ENCODE data around the gene CAMKMT. TPM values are rescaled to one million over a fixed set of nuclear protein-coding genes. Genes with fewer than 3 reads are reported as not detected.

The CAMKMT gene
- total and polyA plus RNA-seq, 2 experiments from 2014 or later: 26.5 to 29.5 TPM

DNA sequence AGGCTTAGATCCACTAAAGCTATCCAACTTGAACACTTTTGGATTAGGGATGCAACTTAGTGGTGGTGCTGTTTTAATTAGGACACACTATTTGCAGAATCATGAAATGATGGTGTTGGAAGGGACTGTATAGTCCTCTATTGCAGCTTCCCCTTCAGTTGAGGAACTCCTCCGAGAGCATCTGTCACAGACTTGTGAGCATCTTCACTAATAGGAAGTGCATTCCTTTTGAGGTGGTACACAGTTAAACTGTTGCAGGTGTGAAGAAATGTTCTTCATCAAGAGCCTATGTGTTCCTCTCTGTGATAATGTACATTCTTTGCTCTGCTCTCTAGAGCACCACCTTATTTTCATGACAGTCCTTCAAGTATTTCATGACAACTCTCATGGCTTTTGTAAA lies 197.4 kb downstream of the CAMKMT start:
- no peak overlapping the region for H3K27ac ChIP-seq (ENCODE audit: low read depth)
- H3K4me3 Mint-ChIP-seq: no peak overlapping the region
- DNase-seq (ENCODE audit: low spot score) (no peak), ATAC-seq (no peak)
- no peak overlapping the region for H3K27ac Mint-ChIP-seq
- 0 out of 3 replicates have a peak, but pooled peaks cover 3% of the 10 kb centered on the region for H3K36me3 Mint-ChIP-seq (ENCODE audit: low read depth)
- H3K4me1 Mint-ChIP-seq: no peaks in the 10 kb centered on the region; the same call in 2 of the 3 replicates
- no peaks in the 10 kb centered on the region for H3K27me3 Mint-ChIP-seq (ENCODE audit: insufficient read depth, low read depth, poor library complexity)
- no peak overlapping the region for H3K4me3 ChIP-seq
- TF ChIP-seq POLR2AphosphoS5 (IDR thresholded peaks at IDR 0.05; ENCODE audit: low read depth) (no peak), ZNF114 (CRISPR knock-in tag; IDR thresholded peaks at IDR 0.05) (no peak), NANOG (IDR thresholded peaks at IDR 0.05; ENCODE audit: borderline replicate concordance) (no peak), EZH2 (IDR thresholded peaks at IDR 0.05; ENCODE audit: low read depth, unreplicated experiment) (no peak), JUNB (IDR thresholded peaks at IDR 0.05; ENCODE audit: unreplicated experiment) (no peak), STAT1 (IDR thresholded peaks at IDR 0.05; ENCODE audit: unreplicated experiment) (no peak)
- TF ChIP-seq, protein P1, sequence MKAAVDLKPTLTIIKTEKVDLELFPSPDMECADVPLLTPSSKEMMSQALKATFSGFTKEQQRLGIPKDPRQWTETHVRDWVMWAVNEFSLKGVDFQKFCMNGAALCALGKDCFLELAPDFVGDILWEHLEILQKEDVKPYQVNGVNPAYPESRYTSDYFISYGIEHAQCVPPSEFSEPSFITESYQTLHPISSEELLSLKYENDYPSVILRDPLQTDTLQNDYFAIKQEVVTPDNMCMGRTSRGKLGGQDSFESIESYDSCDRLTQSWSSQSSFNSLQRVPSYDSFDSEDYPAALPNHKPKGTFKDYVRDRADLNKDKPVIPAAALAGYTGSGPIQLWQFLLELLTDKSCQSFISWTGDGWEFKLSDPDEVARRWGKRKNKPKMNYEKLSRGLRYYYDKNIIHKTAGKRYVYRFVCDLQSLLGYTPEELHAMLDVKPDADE (IDR thresholded peaks at IDR 0.05): no peak
- TF ChIP-seq, protein P2, sequence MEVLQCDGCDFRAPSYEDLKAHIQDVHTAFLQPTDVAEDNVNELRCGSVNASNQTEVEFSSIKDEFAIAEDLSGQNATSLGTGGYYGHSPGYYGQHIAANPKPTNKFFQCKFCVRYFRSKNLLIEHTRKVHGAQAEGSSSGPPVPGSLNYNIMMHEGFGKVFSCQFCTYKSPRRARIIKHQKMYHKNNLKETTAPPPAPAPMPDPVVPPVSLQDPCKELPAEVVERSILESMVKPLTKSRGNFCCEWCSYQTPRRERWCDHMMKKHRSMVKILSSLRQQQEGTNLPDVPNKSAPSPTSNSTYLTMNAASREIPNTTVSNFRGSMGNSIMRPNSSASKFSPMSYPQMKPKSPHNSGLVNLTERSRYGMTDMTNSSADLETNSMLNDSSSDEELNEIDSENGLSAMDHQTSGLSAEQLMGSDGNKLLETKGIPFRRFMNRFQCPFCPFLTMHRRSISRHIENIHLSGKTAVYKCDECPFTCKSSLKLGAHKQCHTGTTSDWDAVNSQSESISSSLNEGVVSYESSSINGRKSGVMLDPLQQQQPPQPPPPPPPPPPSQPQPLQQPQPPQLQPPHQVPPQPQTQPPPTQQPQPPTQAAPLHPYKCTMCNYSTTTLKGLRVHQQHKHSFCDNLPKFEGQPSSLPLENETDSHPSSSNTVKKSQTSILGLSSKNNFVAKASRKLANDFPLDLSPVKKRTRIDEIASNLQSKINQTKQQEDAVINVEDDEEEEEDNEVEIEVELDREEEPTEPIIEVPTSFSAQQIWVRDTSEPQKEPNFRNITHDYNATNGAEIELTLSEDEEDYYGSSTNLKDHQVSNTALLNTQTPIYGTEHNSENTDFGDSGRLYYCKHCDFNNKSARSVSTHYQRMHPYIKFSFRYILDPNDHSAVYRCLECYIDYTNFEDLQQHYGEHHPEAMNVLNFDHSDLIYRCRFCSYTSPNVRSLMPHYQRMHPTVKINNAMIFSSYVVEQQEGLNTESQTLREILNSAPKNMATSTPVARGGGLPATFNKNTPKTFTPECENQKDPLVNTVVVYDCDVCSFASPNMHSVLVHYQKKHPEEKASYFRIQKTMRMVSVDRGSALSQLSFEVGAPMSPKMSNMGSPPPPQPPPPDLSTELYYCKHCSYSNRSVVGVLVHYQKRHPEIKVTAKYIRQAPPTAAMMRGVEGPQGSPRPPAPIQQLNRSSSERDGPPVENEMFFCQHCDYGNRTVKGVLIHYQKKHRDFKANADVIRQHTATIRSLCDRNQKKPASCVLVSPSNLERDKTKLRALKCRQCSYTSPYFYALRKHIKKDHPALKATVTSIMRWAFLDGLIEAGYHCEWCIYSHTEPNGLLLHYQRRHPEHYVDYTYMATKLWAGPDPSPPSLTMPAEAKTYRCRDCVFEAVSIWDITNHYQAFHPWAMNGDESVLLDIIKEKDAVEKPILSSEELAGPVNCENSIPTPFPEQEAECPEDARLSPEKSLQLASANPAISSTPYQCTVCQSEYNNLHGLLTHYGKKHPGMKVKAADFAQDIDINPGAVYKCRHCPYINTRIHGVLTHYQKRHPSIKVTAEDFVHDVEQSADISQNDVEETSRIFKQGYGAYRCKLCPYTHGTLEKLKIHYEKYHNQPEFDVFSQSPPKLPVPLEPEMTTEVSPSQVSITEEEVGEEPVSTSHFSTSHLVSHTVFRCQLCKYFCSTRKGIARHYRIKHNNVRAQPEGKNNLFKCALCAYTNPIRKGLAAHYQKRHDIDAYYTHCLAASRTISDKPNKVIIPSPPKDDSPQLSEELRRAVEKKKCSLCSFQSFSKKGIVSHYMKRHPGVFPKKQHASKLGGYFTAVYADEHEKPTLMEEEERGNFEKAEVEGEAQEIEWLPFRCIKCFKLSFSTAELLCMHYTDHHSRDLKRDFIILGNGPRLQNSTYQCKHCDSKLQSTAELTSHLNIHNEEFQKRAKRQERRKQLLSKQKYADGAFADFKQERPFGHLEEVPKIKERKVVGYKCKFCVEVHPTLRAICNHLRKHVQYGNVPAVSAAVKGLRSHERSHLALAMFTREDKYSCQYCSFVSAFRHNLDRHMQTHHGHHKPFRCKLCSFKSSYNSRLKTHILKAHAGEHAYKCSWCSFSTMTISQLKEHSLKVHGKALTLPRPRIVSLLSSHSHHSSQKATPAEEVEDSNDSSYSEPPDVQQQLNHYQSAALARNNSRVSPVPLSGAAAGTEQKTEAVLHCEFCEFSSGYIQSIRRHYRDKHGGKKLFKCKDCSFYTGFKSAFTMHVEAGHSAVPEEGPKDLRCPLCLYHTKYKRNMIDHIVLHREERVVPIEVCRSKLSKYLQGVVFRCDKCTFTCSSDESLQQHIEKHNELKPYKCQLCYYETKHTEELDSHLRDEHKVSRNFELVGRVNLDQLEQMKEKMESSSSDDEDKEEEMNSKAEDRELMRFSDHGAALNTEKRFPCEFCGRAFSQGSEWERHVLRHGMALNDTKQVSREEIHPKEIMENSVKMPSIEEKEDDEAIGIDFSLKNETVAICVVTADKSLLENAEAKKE (CRISPR knock-in tag; IDR thresholded peaks at IDR 0.05): no peak
- H3F3A ChIP-seq (replicated peaks; ENCODE audit: low read depth): no peaks in the 10 kb centered on the region
- no peaks in the 10 kb centered on the region for H3K27me3 ChIP-seq (ENCODE audit: insufficient read depth)
- no peaks in the 10 kb centered on the region for H3K4me1 ChIP-seq (ENCODE audit: insufficient read depth)
- no peaks in the 10 kb centered on the region for H3K9me2 ChIP-seq (ENCODE audit: insufficient read depth)
- H4K20me1 ChIP-seq (replicated peaks; ENCODE audit: insufficient read depth): no peaks in the 10 kb centered on the region
- no peak overlapping the region for H3K4me2 ChIP-seq
- no peaks in the 10 kb centered on the region for H3K9me3 Mint-ChIP-seq
- H2AFZ ChIP-seq: no peak overlapping the region
- H3K36me3 ChIP-seq (ENCODE audit: insufficient read depth): no peaks in the 10 kb centered on the region
- no peaks in the 10 kb centered on the region for H3K79me2 ChIP-seq (replicated peaks; ENCODE audit: insufficient read depth)

All from GM23338 (cell line).